NCI-H1930 (cell line): ENCODE measurements around the gene AKT1.
"Not testable (repeated sequence)": the region's sequence is repeated elsewhere in the genome, so short reads cannot be mapped to it uniquely, and the experiment has no call there.

ENCODE experiments used
- DNase-seq, 2 experiments: peaks; one replicate each; lab custom pipeline; 2025; lab: John Stamatoyannopoulos, UW

AKT1 gene

DNA sequence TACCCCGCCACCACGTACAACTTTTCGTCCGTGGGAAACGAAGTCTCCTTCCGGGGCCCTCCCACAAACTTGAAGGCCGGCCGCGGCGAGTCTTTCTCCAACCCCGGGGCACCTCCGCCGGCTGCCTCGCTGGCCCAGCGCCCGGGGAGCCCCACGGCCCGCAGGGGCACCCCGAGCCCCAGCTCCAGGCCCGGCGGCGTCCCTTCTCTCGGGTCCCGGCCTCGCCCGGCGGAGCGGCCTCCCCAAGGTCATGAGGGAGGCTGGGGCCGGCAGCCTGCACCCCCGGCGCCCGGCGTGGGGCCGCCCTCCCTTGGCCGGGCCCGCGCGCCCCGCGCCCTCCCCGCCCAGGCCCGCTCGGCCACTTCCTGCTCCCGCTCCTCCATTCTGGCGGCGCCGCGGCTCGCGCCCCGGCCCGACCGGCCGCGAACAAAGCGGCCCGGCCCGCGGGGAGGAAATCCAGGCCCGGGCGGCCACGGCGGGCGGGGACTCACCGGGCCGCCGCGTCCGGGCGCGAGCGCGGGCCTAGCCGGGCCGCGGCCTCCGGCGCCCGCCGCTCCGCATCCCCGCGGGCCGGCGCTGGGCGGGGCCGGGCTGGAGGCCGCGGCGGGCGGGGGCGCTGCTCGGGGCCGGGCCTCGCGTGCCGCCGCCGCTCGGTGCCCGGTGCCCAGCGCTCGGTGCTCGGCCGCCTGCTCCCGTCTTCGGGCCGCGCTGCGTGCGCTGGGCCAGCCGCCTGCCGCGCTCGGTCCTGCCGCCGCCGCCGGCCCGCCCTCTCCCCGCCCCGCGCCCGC lies at the start of gene AKT1:
AKT1 (minus strand) TSS at position 756 of the 788 bp plus-strand sequence. CDS start 3,105 bp downstream, outside the sequence.
- DNase-seq = no peak

DNA sequence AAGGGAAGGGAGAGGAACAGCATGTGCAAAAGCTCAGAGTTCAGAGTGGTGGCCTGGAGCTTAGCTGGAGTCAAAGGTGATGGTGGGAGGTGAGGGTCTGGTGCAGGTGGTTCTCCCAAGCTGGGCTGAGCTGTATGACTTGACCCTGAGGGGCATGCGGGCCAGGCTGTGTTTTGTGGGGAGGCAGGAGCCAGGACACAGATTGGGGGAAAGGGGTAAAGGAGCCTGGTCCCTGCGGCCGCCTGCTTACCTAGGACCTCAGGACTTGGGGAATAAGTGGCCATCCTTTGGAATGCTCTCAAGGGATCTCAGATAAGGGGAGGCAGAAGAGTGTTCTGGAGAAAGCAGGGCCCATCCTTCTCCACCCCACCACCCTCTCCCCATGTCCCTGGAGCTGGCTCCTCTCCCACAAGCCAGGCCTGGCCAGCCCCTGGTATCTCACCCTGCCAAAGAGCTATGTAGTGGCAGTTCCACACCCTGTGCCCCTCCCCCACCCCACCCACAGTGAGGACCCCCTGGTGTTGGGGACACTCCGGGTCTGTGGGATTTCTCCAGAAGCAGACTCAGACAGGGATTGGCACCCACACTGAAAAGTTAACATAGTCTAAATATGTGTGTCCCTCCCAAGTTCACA lies 49.6 kb upstream of the AKT1 start:
- no peak for DNase-seq

DNA sequence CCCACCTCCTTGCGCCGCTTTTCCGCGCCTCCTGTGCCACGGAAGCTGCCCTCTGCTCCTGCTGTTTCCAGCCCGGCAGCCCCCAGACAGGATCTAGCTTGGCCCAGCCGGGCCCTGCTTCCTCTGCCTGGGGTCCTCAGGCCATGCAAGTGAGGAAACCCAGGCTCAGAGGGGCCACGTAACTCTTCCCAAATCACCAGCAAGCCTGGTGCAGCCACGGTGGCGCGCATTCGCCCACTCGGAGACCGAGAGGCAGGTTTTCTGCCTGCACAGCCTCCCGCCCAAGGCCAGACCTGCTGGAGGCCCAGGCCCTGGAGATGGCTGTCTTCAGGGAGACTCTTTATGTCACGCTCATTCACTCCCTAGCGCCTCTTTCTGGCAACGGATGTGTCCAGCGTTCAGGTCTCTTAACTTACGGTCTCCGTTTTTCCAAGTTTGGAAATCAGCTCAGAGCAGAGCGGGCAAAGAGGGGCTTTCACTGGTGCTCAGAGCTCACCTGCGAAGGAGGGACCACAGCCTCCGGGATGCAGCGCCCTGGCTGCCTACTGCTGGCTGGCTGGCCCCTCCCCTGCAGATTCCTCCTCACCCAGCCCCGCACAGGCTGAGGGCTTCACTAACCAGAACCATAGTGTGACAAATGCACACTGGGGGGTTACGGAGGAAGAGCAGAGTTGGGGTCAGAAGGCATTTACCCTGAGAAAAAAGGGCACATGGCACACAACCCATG lies 48.9 kb upstream of the AKT1 start:
- no peak for DNase-seq

DNA sequence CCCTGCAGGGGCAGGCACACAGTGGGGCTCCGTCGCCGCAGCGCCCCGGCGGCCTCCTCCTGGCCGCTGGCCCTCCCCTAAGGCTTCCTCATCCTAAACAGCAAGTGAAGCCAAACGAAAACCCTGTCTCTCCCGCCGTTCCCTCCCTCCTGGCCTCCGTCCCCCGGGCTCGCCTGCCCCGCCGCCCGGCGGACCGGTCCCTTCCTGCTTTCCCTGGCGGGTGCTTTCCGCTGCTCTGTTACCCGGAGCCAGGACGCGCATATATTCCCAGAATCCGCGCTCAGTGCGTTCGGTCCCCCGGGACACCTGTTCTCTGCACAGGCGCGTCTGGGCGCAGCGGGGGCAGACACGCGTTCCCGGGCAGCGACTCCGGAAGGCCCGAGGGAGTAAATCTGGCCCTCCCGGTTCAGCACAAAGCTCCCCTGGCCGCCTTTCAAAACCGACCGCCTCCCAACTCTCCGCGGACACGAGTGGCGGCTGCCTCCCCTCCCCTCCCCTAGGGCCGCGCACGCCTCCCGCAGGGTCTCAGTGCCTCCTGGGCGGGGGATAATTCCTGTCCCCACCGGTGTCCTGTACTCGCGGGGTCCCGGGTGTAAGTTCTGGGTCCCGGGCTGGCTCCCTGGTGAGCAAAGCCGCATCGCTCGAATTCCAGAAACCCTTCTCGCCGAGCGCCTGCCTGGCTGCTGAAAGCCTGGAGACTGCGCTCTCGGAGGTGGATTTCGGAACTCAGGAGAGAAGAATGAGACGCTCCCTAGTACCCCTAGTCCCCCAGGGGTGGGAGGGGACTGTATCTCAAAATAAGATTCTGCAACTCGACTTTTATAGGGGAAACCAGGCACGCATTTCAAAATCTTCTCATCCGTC lies 48.1 kb upstream of the AKT1 start:
- DNase-seq = peak in 1 of 2 experiments; percentile 15

DNA sequence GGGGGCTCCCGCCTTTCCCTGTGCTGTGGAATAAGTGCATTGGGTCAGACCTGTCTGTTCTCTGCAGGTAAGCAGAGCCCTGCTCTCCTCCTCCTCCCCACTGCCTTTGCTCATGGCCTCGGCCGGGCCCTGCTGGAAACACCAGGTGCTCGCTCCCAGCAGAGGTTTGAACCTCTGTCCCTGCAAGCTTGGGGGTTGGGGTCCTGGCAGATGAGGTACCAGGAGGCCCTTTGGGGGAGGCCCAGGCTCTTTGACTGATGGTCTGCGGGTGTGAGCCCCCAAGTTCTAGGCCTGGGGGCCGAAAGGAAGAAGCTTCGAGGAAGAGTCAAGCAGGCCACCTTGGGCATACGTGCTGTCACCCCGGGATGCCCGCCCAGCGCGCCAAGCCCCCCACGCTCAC lies 47.5 kb upstream of the AKT1 start:
- no peak for DNase-seq

DNA sequence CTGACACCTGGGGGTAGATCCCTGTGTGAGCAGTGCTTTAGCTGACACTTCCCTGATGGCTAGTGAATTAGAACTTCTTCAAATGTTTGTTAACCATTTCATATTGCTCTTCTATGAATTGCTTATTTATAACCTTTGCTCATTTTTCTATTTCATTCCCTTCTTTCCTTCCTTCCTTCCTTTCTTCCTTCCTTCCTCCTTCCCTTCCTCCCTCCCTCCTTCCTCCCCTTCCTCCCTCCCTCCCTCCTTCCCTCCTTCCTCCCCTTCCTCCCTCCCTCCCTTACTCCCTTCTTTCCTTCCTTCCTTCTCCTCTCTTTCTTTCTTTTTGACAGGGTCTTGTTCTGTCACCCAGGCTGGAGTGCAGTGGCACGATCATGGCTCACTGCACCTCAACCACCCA lies 46.2 kb upstream of the AKT1 start:
- no peak for DNase-seq

DNA sequence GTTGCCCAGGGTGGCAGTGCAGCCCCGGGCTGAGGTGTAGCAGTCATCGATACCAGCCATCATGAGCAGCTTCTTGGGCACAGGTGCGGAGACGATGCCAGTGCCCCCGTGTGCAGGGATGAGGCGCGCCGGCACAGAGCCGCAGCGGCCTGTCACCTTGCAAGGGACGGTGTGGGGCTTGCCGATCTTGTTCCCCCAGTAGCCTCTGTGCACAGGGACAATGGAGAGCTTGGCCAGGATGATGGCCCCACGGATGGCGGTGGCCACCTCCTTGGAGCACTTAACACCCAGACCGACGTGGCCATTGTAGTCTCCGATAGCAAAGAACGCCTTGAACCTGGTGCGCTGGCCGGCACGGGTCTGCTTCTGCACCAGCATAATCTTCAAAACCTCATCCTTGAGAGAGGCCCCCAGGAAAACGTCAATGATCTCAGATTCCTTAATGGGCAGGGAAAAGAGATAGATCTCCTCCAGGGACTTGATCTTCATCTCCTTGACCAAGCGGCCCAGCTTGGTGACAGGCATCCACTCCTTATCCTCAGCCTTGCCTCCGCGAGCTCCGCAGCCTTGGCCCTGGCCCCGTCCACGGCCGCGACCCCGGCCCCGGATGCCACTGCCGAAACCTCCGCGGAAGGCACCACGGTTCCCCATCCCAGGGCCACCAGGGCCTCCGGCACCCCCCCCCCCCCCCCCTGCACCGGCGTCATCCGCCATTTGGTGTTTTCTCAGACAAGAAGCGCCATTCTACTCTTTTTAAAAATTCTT lies 40.8 kb upstream of the AKT1 start:
- DNase-seq = not testable (repeated sequence)

DNA sequence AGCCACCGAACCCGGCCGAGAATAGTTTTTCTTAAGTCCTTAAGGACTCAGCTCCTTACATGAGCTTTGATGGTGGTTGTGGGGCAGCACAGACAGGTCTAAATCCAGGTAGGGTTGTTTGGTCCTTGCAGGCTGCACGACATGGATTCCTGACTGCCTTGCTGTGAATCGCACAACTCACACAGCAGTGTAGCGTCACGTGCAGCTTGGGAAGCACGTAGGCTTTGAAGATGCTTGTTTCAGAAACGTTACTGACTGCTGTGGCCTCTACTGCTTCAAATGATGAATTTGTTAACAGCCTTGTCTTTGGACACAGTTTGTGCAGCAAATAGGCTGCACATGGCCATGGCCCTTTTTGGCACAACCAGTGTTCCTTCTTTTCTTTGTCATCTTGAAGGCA lies 35.2 kb upstream of the AKT1 start:
- DNase-seq = no peak

DNA sequence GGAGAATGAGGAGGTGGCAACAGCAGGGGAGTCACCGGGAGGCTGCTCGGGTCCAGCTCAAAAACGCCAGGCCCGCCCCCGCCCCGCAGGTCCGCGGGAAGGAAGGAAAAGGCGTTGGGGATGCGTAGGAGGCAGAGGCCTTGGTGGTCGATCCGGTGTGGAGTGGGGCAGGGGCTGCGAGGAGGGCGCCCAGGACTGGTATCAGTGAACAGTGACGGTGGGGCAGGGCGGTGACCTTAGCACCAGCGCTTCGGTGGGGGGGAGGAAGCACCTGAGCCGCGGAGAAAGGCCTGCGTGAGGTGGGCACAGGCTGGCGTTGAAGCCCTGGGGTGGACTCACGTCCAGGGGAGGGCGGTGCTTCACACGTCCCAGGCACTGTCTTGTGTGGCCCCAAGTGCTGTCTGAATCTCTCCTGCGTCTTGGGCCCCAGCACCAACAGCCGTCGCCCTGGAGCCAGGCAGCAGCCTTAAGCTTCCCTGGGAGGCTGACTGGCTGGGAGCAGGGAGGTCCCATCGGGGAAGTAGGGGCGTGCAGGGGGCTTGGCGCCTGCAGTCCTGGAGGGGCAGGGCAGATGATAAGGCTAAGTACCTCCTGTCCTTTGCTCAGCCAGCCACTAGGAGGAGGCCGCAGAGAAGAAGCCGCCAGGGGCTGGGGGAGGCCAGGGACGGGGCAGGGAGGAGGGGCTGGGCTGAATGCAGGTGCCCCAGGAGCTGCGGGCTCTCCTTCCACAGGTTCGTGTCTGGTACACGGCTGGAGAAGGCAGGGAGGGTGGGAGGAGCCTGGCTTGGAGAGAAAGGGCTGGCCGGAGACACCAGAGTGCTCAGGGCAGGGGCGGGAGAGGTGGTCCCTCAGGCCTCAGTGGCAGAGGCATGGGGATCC lies 31.9 kb upstream of the AKT1 start:
- DNase-seq = peak; percentile 35 to 41

DNA sequence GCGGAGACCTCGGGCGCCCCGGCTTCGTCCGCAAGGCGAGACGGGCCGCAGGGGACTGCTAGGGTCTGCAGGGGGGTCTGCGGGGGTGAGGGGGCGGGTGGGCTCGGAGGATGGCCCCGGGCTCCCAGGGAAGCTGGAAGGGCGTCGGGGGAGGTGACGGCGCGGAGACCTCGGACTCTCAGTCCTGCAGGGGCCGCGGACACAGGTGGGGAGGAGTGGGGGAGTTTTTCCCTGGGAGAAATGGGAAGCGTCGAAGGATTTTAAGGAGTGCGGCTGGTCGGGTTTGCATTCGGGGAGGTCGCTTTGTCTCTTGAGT lies 31.3 kb upstream of the AKT1 start:
- no peak for DNase-seq

DNA sequence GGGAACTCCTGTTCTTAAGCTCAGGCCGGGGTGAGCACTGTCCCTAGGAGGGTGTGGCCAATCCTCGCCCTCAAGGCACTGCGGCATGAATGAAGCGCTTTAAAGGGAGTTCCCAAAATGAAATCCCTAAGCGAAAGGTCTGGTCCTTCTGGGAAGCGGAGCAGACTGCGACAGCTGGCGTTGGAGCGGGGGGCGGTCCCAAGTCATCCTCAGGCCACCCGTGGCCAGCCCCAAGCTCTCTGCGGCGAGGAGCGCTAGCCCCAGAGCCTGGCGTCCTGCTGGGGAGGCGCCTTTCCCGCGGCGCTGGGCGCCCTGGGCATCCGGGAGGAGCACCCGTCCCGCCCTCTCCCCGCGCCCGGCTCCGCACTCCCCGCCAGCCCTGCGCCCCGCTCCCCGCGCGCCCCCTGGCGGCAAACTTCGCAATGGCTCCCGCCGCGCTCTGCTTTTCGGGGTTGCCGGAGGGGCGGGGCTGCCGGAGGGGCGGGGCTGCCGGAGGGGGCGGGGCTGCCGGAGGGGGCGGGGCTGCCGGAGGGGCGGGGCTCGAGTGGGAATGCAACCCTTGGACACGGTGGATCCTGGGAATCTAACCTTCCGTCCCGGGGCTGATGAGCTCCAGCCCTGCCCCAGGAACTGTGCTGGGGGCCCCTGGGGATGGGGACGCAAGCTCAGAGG lies 30.8 kb upstream of the AKT1 start:
- DNase-seq = peak; percentile 37 to 89

DNA sequence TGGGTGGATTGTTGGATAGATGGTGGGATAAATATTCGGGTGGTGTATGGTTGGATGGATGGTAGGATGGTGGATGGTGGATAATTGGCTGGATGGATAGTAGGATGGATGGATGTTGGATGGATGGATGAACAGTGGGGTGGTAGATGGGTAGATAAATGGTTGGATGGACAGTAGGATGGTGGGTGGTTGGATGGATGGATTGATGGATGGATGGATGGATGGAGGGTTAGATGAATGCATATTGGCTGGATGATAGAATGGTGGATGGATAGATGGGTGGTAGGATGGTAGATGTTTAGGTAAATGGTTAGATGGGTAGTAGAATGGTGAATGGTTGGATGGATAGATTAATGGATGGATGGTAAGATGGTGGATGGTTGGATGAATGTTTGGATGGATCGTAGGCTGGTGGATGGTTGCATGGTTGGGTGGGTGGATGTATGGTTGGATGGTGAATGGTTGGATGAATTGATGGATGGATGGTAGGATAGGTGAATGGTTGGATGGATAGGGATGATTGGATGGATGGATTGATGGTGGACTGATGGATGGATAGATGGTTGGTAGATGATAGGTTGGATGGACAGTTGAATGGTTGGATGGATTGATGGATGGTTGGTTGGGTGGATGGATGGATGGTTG lies 28.9 kb upstream of the AKT1 start:
- no peak for DNase-seq

DNA sequence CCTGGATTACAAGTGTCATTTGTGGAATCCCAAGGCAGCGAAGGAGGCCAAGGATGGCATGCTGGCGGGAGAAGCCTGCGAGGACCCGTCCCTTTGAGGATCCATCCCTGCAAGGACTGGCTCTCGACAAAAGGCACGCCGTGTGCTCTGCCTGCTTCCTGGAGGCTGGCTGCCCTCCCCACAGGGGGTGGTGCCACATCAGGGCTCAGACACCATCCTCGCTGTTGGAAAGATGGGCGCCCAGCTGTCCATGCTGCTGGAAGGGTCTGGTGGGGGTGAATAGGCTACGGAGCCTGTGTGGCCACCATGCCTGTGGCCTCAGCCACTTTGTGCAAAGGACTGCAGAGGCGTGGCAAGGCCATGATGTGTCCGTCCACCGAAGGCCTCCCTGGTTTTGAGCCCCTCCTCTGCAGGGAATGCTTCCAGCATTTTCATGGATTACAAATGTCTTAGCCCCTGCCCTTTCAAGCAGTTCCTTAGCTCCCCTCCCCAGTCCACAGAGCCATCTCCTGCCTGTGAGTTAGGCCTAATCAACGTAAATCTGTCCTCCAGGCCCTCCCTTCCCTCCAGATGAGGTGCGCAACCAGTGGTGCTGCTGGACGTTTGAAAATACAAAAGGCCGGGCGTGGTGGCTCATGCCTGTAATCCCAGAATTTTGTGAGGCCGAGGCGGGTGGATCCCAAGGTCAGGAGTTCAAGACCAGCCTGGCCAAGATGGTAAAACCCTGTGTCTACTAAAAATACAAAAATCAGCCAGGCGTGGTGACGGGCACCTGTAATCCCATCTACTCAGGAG lies 27.5 kb upstream of the AKT1 start:
- DNase-seq = no peak

DNA sequence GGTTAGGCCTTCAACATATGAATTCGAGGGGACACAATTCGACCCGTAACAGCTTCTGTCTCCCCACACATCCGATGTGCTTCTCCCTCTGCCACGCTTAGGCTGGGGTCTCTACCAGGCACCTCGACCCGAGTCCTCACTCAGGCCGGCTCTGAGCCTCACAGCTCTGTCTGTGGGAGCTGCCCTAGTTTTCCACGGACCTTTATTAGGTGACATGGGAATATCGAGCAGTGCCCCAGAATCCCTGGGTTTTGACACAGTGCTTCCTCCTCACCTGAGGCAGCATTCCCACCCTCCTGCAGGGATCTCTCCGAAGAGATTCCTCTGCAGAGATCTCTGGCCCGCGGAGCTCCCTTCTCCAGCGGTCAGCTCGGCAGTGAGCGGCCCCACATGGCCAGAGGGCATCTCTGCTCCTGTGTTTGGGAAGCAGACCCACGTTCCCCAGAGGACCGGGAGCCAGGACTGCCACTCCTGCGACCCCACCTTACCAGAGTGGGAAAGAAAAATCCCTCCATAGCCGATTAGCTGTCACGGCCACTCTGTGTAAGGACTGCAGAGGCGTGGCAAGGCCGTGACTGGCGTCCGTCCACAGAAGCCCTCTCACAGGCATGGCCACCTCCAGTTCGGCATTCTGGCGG lies 26.5 kb upstream of the AKT1 start:
- no peak for DNase-seq

DNA sequence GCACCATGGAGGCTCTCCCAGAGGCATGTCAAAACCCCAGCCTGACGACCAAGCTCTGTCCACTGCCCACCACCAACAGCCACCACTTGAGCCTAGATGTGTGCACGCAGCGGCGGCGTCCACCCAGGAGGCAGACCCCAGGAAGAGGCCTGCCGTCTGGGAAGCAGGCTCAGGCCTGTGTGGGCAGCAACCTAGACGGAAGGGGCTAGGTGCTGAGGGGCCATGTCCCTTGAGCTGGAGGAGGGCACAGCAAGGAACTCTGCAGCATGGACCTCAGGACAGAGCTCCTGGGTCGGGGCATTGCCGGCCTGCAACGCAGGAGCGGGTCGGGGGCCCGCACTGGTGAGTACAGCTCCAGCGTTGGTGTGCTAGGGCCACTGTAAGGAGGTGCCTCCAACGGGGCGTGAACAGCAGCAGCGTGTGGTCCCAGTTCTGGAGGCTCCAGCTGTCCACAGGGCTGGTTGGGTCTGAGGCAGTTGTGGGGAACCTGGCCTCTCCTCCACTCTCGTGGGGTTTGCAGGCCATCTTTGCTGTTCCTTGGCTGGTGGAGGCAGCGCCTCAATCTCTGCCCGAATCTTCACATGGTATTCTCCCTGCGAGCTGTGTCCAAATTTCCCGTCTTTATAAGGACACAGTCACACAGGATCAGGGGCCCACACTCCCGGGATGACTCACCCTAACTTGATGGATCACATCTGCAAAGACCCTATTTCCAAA lies 25.8 kb upstream of the AKT1 start:
- DNase-seq = no peak

DNA sequence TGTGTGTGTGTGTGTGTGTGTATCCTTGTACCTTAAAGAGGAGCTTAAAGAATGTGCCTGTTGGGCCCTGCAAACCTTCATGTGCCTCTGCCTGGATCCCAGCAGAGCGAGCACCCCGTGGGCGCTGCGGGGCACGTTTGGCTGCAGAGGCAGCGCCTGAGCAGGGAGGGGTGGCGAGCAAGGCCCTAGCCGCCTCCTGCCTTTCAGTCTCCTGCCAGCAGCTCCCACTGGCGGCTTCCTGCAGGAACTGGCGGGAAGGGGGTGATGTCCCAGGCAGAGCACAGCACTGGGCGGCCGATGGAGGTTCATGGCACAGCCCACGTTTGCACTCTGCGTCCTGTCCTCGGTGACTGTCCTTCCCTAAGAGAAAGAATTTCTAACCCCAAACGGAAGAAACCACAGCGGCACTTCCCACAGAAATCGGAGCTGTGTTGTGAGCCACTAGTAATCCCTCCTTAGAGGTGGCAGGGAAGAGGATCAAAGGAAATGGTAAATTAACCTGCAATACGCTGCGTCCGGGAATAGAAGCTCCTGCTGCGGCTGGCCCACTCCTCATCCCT lies 25.2 kb upstream of the AKT1 start:
- no peak for DNase-seq

DNA sequence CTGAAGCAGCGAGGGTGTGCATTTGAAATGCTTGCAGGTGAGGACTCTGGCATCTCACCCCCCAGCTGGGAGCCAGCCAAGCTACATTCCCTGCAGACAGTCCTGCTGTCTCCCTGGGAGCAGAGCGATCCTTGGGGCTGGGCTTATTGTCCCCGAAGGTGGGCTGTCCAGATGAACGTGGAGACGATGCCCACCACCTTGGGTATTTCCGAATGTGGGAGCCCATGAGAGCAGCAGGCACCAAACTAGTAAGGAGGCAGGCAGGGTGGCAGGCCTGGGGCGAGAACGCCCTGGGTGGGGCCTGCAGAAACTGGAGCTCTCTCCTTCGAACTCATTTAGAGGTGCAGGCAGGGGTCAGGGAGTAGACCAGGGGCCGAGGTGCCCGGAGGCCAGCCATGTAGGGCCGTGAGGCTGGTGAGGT lies 23.8 kb upstream of the AKT1 start:
- DNase-seq = no peak
